Fibroblast of lung (primary cell): ENCODE results near the gene MMP19. TPM values are rescaled to one million over a fixed set of nuclear protein-coding genes. Genes with fewer than 3 reads are reported as not detected.

Source experiments
- DNase-seq, 2 donors: peaks; one replicate each; pipeline versions ENCODE4 v3.0.0 to v3.0.0-alpha.2; 2010; ENCODE audit warnings: low read depth in 2 of 2
- H2AFZ ChIP-seq: 2 replicates; pipeline ENCODE4 v1.5.1; 2012; ENCODE audit warnings: low read length, control low read depth, inconsistent platforms
- H3K27ac ChIP-seq: 2 replicates; pipeline ENCODE4 v1.5.1; 2011; ENCODE audit warnings: low read length, control low read depth; ENCODE audit not compliant: insufficient read depth
- H3K27me3 ChIP-seq: 2 replicates; pipeline ENCODE4 v1.5.1; 2011; ENCODE audit warnings: mild to moderate bottlenecking, low read length; ENCODE audit not compliant: control insufficient read depth, insufficient read depth
- H3K36me3 ChIP-seq: 2 replicates; pipeline ENCODE4 v1.5.1; 2011; ENCODE audit warnings: low read length; ENCODE audit not compliant: control insufficient read depth, insufficient read depth
- H3K4me1 ChIP-seq: 2 replicates; pipeline ENCODE4 v1.5.1; 2011; ENCODE audit warnings: low read length; ENCODE audit not compliant: control insufficient read depth, insufficient read depth; ENCODE audit errors: extremely low read depth
- H3K4me2 ChIP-seq: 2 replicates; pipeline ENCODE4 v1.5.1; 2011; ENCODE audit warnings: low read length, control low read depth; ENCODE audit not compliant: insufficient read depth; ENCODE audit errors: extremely low read depth
- H3K4me3 ChIP-seq, 4 experiments: fragments of 200-600 bp in 1 of 4; sonication (generic) in 1 of 4; replicated peaks in 1 of 4; 2 replicates each; pipeline ENCODE4 v1.5.1; 2011 to 2016; ENCODE audit warnings: low read length in 4 of 4, low read depth in 3 of 4, mild to moderate bottlenecking in 3 of 4, control low read depth in 2 of 4, inconsistent platforms in 1 of 4, mixed read lengths in 1 of 4; ENCODE audit not compliant: insufficient read depth in 1 of 4; ENCODE audit errors: control extremely low read depth in 1 of 4
- H3K79me2 ChIP-seq: 2 replicates; pipeline ENCODE4 v1.5.1; 2012; ENCODE audit warnings: mild to moderate bottlenecking, low read length, inconsistent platforms; ENCODE audit not compliant: control insufficient read depth, insufficient read depth
- H3K9ac ChIP-seq: 2 replicates; pipeline ENCODE4 v1.5.1; 2011; ENCODE audit warnings: mild to moderate bottlenecking, low read length, control low read depth; ENCODE audit not compliant: insufficient read depth
- H3K9me3 ChIP-seq: 2 replicates; pipeline ENCODE4 v1.5.1; 2012; ENCODE audit warnings: low read depth, low read length; ENCODE audit not compliant: control insufficient read depth, insufficient read depth
- H4K20me1 ChIP-seq: 2 replicates; pipeline ENCODE4 v1.5.1; 2011; ENCODE audit warnings: low read length; ENCODE audit not compliant: control insufficient read depth, insufficient read depth; ENCODE audit errors: extremely low read depth
- CTCF ChIP-seq, 2 donors: IDR thresholded peaks in 1 of 2; conservative IDR thresholded peaks in 1 of 2; 1 replicate in 1 of 2; 2 replicates in 1 of 2; pipeline ENCODE4 v1.5.1; 2011 to 2012; ENCODE audit warnings: low read length in 2 of 2, control low read depth in 1 of 2, inconsistent platforms in 1 of 2, low read depth in 1 of 2, mild to moderate bottlenecking in 1 of 2
- EZH2 ChIP-seq: IDR thresholded peaks from 2 replicates; pipeline ENCODE4 v1.5.1; 2012; ENCODE audit warnings: low read length, control low read depth, mild to moderate bottlenecking; ENCODE audit errors: missing control alignments
- polyA plus RNA-seq, 2 donors: library from polyadenylated mRNA; depleted of rRNA in 1 of 2; stranded (reverse) in 1 of 2; unstranded in 1 of 2; fragments of >200 nt; gene quantifications; 2 replicates each; pipeline ENCODE4 v1.2.1, GENCODE V29; 2011 to 2012; ENCODE audit warnings: missing spikeins in 1 of 2
- total RNA-seq: library from RNA; depleted of rRNA; stranded (reverse); fragments of >200 nt; gene quantifications from 2 replicates; pipeline ENCODE4 v1.2.1, GENCODE V29; 2014

Gene MMP19
- total and polyA plus RNA-seq, 2 donors (not counting 1 experiment from before 2014, with no cell fraction given), result 7.1 to 18.3 TPM

GRCh38 chr12:55833056-55833455, 9.7 kb downstream of the MMP19 start:
- H3K9me3 ChIP-seq, result no peaks in the 10 kb centered on the region
- TF ChIP-seq CTCF (conservative IDR thresholded peaks at IDR 0.05 in 1 of 2, IDR thresholded peaks at IDR 0.05 in 1 of 2; ENCODE audit: low read depth in 1 of 2, low read length in 2 of 2) (no peak), EZH2 (no peak)
- H3K4me1 ChIP-seq, result peaks cover 9% of the 10 kb centered on the region
- no peak overlapping the region for H3K27ac ChIP-seq
- peaks cover 1% of the 10 kb centered on the region for H3K36me3 ChIP-seq
- H3K79me2 ChIP-seq, result peaks cover 12% of the 10 kb centered on the region
- no peak overlapping the region for H3K4me3 ChIP-seq
- no peak overlapping the region for H3K4me2 ChIP-seq
- H3K9ac ChIP-seq, result no peak overlapping the region
- no peaks in the 10 kb centered on the region for H4K20me1 ChIP-seq
- H3K27me3 ChIP-seq, result no peaks in the 10 kb centered on the region
- H2AFZ ChIP-seq, result no peak overlapping the region
- no peak for DNase-seq

DNA sequence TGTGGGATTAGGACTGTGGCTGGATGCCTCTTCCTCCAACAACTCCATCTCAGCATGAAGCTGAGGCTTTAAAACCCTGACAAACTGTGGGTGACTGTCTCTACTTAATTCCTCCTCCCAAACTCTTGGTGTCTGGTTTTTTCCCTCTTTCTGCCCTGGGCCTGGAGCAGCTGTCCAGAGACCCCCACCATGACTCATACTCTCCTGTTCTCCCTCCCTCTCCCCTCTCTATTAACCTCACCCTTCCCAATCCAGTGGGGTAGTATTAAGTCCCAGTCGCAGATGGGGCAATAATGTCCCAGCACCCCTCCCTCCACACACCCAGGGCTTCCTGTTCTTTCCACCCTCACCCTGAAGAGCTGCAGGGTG, 11.3 kb downstream of the MMP19 start:
- peak overlapping the region; percentile 91 to 97 (median 95) for H3K4me3 ChIP-seq
- H2AFZ ChIP-seq, result peak overlapping the region; percentile 9
- H3K4me2 ChIP-seq, result peak overlapping the region; percentile 99
- peaks cover 6% of the 10 kb centered on the region for H3K36me3 ChIP-seq
- H3K27ac ChIP-seq, result peak overlapping the region; percentile 91
- H3K79me2 ChIP-seq, result peaks cover 25% of the 10 kb centered on the region
- H3K9me3 ChIP-seq, result no peaks in the 10 kb centered on the region
- peak overlapping the region; percentile 83 for H3K9ac ChIP-seq
- peaks cover 10% of the 10 kb centered on the region for H3K4me1 ChIP-seq
- TF ChIP-seq EZH2 (no peak), CTCF (conservative IDR thresholded peaks at IDR 0.05 in 1 of 2, IDR thresholded peaks at IDR 0.05 in 1 of 2; ENCODE audit: low read depth in 1 of 2, low read length in 2 of 2) (no peak)
- no peaks in the 10 kb centered on the region for H3K27me3 ChIP-seq
- DNase-seq, result peak in 1 of 2 donors; percentile 31
- no peaks in the 10 kb centered on the region for H4K20me1 ChIP-seq

GRCh38 chr12:55830601-55831446, 11.9 kb downstream of the MMP19 start:
- peaks cover 6% of the 10 kb centered on the region for H3K36me3 ChIP-seq
- peaks cover 29% of the 10 kb centered on the region for H3K79me2 ChIP-seq
- no peaks in the 10 kb centered on the region for H3K27me3 ChIP-seq
- H3K4me3 ChIP-seq, result peak overlapping the region; percentile 91 to 97 (median 95)
- H3K4me2 ChIP-seq, result peak overlapping the region; percentile 99
- peak overlapping the region; percentile 9 for H2AFZ ChIP-seq
- no peaks in the 10 kb centered on the region for H4K20me1 ChIP-seq
- peak; percentile 66 to 81 for DNase-seq
- peak overlapping the region; percentile 83 for H3K9ac ChIP-seq
- H3K27ac ChIP-seq, result peak overlapping the region; percentile 91
- no peaks in the 10 kb centered on the region for H3K9me3 ChIP-seq
- H3K4me1 ChIP-seq, result peaks cover 10% of the 10 kb centered on the region
- TF ChIP-seq EZH2 (no peak), CTCF (conservative IDR thresholded peaks at IDR 0.05 in 1 of 2, IDR thresholded peaks at IDR 0.05 in 1 of 2; ENCODE audit: low read depth in 1 of 2, low read length in 2 of 2) (no peak)
